SU-DHL-6 (cell line): ENCODE data around the gene RBM15.

Experiments
- H2AFZ ChIP-seq: fragments of 200-600 bp; sonication (generic); 2 replicates; pipeline ENCODE4 v1.6.1; 2014; ENCODE audit warnings: low read depth, mild to moderate bottlenecking, moderate library complexity, mixed read lengths, antibody characterized with exemption, low read length; ENCODE audit not compliant: severe bottlenecking
- H3F3A ChIP-seq: fragments of 200-600 bp; shearing (Covaris generic); 2 replicates; pipeline ENCODE4 v1.6.0; 2016; ENCODE audit warnings: antibody characterized with exemption, mild to moderate bottlenecking; ENCODE audit not compliant: insufficient read depth
- H3K27ac ChIP-seq: fragments of 200-600 bp; sonication (generic); 2 replicates; pipeline ENCODE4 v1.5.1; 2016; ENCODE audit warnings: low read depth, mild to moderate bottlenecking, low read length, moderate library complexity, mixed read lengths
- H3K27me3 ChIP-seq: fragments of 200-600 bp; sonication (generic), shearing (Covaris generic); 2 replicates; pipeline ENCODE4 v1.6.0; 2014; ENCODE audit warnings: mild to moderate bottlenecking, low read length
- H3K36me3 ChIP-seq: fragments of 200-600 bp; sonication (generic); 2 replicates; pipeline ENCODE4 v1.6.1; 2014; ENCODE audit warnings: mild to moderate bottlenecking, low read length, mixed read lengths
- H3K4me2 ChIP-seq: fragments of 300-600, 200-600 bp; shearing (Covaris generic), sonication (generic); 2 replicates; pipeline ENCODE4 v1.6.0; 2014; ENCODE audit warnings: low read length, low read depth, mild to moderate bottlenecking; ENCODE audit not compliant: poor library complexity, severe bottlenecking
- H3K4me3 ChIP-seq: fragments of 200-600 bp; sonication (generic); 2 replicates; pipeline ENCODE4 v1.5.1; 2014; ENCODE audit warnings: antibody characterized with exemption, low read length, mild to moderate bottlenecking, mixed read lengths; ENCODE audit not compliant: insufficient read depth, poor library complexity, severe bottlenecking
- H3K79me2 ChIP-seq: fragments of 200-600 bp; sonication (generic); 2 replicates; pipeline ENCODE4 v1.6.1; 2014; ENCODE audit warnings: mild to moderate bottlenecking, low read length, moderate library complexity; ENCODE audit not compliant: insufficient read depth
- H3K9ac ChIP-seq: fragments of 200-600 bp; sonication (generic); 2 replicates; pipeline ENCODE4 v1.7.0; 2014; ENCODE audit warnings: mild to moderate bottlenecking, low read length
- H3K9me2 ChIP-seq: fragments of 200-600 bp; sonication (generic); replicated peaks from 2 replicates; pipeline ENCODE4 v1.6.1; 2014; ENCODE audit warnings: low read length; ENCODE audit not compliant: insufficient read depth
- H3K9me3 ChIP-seq: fragments of 200-600 bp; sonication (generic); 2 replicates; pipeline ENCODE4 v1.6.1; 2014; ENCODE audit warnings: low read length, mixed read lengths; ENCODE audit not compliant: insufficient read depth
- H4K20me1 ChIP-seq: fragments of 200-600 bp; sonication (generic); 2 replicates; pipeline ENCODE4 v1.6.1; 2014; ENCODE audit warnings: low read depth, mild to moderate bottlenecking, antibody characterized with exemption, low read length, moderate library complexity, mixed read lengths
- EZH2phosphoT487 ChIP-seq: fragments of 200-600 bp; sonication (generic), shearing (Covaris generic); conservative IDR thresholded peaks from 2 replicates; pipeline ENCODE4 v1.6.1; 2018; ENCODE audit warnings: mild to moderate bottlenecking, antibody characterized with exemption, low read length, moderate library complexity, mixed read lengths
- TF ChIP-seq, protein P1 (sequence below): fragments of 200-600 bp; sonication (generic); IDR thresholded peaks from one replicate; pipeline ENCODE4 v1.5.1; 2017; ENCODE audit warnings: antibody characterized with exemption, mild to moderate bottlenecking, low read length, moderate library complexity; ENCODE audit not compliant: insufficient read depth, poor library complexity, severe bottlenecking

RBM15 gene

GRCh38 chr1:110326826-110327225 is 12.4 kb upstream of the RBM15 start:
- Histone ChIP-seq H3K9ac (no peak overlapping the region), H3K4me2 (no peak overlapping the region), H3K79me2 (no peaks in the 10 kb centered on the region), H3K9me2 (no peaks in the 10 kb centered on the region), H3F3A (no peaks in the 10 kb centered on the region), H3K27me3 (no peaks in the 10 kb centered on the region), H3K4me3 (no peak overlapping the region), H2AFZ (no peak overlapping the region), H3K36me3 (no peaks in the 10 kb centered on the region), H3K9me3 (no peaks in the 10 kb centered on the region), H4K20me1 (no peaks in the 10 kb centered on the region), H3K27ac (no peak overlapping the region)
- TF ChIP-seq, protein P1, sequence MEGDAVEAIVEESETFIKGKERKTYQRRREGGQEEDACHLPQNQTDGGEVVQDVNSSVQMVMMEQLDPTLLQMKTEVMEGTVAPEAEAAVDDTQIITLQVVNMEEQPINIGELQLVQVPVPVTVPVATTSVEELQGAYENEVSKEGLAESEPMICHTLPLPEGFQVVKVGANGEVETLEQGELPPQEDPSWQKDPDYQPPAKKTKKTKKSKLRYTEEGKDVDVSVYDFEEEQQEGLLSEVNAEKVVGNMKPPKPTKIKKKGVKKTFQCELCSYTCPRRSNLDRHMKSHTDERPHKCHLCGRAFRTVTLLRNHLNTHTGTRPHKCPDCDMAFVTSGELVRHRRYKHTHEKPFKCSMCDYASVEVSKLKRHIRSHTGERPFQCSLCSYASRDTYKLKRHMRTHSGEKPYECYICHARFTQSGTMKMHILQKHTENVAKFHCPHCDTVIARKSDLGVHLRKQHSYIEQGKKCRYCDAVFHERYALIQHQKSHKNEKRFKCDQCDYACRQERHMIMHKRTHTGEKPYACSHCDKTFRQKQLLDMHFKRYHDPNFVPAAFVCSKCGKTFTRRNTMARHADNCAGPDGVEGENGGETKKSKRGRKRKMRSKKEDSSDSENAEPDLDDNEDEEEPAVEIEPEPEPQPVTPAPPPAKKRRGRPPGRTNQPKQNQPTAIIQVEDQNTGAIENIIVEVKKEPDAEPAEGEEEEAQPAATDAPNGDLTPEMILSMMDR: no peak
- TF ChIP-seq EZH2phosphoT487: no peak

DNA sequence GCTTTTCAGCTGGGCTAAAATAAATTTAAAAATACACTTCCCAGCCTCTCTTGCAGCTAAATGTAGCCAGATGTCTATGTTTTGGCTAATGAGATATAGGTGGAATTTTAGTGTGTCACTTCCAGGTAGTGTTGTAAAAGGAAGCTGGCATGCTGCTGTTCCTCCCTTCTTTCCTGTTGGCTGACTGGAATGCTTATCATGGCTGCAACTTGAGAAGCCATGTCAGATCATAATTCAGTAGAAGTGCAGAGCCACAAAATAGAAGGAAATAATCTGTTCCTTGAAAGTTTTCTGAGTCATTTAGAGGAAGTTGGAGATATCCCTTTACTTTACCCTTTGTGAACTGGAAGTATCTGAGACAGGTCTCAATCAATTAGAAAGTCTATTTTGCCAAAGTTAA is 10.9 kb upstream of the RBM15 start:
- H3F3A ChIP-seq: no peaks in the 10 kb centered on the region
- H3K79me2 ChIP-seq: no peaks in the 10 kb centered on the region
- H3K4me2 ChIP-seq: no peak overlapping the region
- no peaks in the 10 kb centered on the region for H3K27me3 ChIP-seq
- TF ChIP-seq EZH2phosphoT487: no peak
- TF ChIP-seq, protein P1: no peak
- no peak overlapping the region for H2AFZ ChIP-seq
- H3K4me3 ChIP-seq: no peak overlapping the region
- H3K9me2 ChIP-seq: no peaks in the 10 kb centered on the region
- H3K9ac ChIP-seq: no peak overlapping the region
- no peaks in the 10 kb centered on the region for H4K20me1 ChIP-seq
- no peak overlapping the region for H3K27ac ChIP-seq
- no peaks in the 10 kb centered on the region for H3K36me3 ChIP-seq
- no peaks in the 10 kb centered on the region for H3K9me3 ChIP-seq

- Histone ChIP-seq H3K79me2 (no peaks in the 10 kb centered on the region), H3K27ac (no peak overlapping the region), H4K20me1 (no peaks in the 10 kb centered on the region), H3F3A (no peaks in the 10 kb centered on the region), H3K4me3 (no peak overlapping the region), H2AFZ (no peak overlapping the region), H3K9ac (no peak overlapping the region), H3K27me3 (no peaks in the 10 kb centered on the region), H3K9me3 (no peaks in the 10 kb centered on the region), H3K9me2 (no peaks in the 10 kb centered on the region), H3K4me2 (no peak overlapping the region), H3K36me3 (no peaks in the 10 kb centered on the region)
- TF ChIP-seq EZH2phosphoT487: no peak
- TF ChIP-seq, protein P1: no peak
These were observed 10.5 kb upstream of the RBM15 start for GRCh38 chr1:110328700-110329099.
